GM18526 (cell line): ENCODE results near the gene FALEC.

Experiments
- POLR2A ChIP-seq: IDR thresholded peaks from 3 replicates; pipeline ENCODE4 v1.6.1; 2011; ENCODE audit not compliant: insufficient read length; ENCODE audit errors: extremely low read depth

Gene FALEC

GRCh38 chr1:150515328-150516049 is at the start of gene FALEC:
Gene FALEC, plus strand, starts transcription at chr1:150515752.
- TF ChIP-seq POLR2A = peak; percentile 47

DNA sequence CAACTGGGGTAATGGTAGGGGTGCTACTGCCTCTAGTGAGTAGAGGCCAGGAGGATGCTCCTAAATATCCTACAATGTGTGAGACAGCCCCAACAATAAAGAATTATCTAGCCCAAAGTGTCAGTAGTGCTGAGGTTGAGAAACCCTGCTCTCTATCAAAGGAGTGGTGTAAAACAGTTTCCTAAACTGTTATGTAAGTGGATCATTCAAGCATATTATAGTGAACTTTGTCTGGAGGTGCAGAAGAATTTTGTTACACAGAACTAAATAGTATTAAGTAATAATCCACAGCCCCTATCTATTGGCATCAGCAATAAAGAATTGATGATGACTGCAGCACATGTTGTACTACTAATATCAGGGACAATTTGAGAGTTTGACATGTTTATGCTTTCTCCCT is 48.6 kb upstream of the FALEC start:
- no peak for TF ChIP-seq POLR2A

GRCh38 chr1:150469291-150469690 is 46.3 kb upstream of the FALEC start:
- TF ChIP-seq POLR2A = no peak

DNA sequence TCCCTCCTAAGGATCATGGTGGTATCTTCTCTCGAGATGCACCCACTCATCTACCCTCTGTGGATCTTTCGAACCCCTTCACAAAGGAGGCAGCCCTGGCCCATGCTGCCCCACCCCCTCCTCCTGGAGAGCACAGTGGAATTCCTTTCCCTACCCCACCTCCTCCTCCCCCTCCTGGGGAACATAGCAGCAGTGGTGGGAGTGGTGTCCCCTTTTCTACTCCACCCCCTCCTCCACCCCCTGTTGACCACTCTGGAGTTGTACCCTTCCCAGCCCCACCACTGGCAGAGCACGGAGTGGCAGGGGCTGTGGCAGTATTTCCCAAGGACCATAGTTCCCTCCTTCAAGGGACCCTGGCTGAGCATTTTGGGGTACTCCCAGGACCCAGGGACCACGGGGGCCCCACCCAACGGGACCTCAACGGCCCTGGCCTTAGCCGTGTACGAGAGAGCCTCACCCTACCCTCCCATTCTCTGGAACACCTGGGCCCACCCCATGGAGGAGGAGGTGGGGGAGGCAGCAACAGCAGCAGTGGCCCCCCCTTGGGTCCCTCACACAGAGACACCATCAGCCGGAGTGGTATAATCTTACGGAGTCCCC is 42.9 kb upstream of the FALEC start:
- no peak for TF ChIP-seq POLR2A

GRCh38 chr1:150473659-150474058 is 41.9 kb upstream of the FALEC start:
- no peak for TF ChIP-seq POLR2A

GRCh38 chr1:150474869-150475268 is 40.7 kb upstream of the FALEC start:
- no peak for TF ChIP-seq POLR2A

GRCh38 chr1:150476754-150477153 is 38.8 kb upstream of the FALEC start:
- TF ChIP-seq POLR2A = no peak

DNA sequence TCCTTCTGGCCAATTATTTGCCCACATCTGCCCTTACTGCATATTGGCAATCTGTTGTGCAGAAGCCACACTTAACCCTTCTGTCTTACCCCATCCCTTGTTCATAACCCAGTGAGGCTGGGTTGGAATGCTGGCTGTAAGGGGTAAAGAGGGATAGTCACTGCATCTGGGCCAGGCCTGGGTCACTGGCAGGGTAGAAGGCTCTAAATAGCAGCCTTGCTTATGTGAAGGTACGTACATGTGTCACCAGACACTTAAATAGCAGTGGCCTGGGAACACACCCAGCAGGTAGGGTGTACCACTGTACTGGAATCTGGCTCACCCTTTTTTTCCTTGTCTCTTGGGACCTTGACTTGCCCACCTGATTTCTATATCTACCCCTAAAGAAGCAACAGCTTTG is 38.2 kb upstream of the FALEC start:
- no peak for TF ChIP-seq POLR2A

GRCh38 chr1:150477733-150478132 is 37.8 kb upstream of the FALEC start:
- no peak for TF ChIP-seq POLR2A

DNA sequence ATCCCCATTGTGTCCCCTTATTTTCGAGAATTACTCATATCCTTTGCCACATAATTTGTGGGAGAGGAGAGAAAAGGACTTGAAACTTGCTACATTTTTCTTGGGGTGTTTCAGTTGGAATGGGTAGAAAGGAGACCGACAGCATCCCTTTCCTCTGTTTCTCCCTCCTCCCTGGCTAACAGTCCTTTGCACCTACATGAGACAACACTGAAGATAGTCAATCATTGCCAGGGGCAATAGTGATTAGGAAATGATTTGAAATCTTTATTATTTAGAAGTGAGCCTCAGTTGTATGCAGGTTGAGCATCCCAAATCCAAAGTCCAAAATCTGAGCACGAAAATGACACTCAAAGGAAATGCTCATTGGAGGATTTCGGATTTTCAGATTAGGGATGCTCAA is 36.2 kb upstream of the FALEC start:
- TF ChIP-seq POLR2A = no peak

GRCh38 chr1:150479927-150480352 is 35.6 kb upstream of the FALEC start:
- no peak for TF ChIP-seq POLR2A

- TF ChIP-seq POLR2A = no peak
Measured at GRCh38 chr1:150484431-150484830, 31.1 kb upstream of the FALEC start.

DNA sequence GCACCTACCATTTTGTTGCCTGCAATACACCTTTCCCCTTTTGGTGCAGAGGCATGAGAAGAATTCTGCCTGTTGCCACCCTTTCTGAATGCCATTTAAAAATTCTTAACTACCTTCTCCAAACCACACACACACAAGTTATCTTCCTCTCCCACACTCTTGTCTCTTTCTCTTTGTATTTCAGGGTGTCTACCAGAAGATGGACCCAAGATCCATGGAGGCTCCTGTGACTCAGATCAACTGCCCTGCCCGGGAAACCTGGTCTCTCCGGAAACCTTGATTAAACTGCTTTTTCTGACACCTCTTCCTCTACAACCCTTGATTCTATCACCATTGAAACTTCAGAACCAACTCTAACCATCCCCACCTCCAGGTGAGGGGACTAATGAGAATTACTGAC is 30.7 kb upstream of the FALEC start:
- TF ChIP-seq POLR2A = no peak

DNA sequence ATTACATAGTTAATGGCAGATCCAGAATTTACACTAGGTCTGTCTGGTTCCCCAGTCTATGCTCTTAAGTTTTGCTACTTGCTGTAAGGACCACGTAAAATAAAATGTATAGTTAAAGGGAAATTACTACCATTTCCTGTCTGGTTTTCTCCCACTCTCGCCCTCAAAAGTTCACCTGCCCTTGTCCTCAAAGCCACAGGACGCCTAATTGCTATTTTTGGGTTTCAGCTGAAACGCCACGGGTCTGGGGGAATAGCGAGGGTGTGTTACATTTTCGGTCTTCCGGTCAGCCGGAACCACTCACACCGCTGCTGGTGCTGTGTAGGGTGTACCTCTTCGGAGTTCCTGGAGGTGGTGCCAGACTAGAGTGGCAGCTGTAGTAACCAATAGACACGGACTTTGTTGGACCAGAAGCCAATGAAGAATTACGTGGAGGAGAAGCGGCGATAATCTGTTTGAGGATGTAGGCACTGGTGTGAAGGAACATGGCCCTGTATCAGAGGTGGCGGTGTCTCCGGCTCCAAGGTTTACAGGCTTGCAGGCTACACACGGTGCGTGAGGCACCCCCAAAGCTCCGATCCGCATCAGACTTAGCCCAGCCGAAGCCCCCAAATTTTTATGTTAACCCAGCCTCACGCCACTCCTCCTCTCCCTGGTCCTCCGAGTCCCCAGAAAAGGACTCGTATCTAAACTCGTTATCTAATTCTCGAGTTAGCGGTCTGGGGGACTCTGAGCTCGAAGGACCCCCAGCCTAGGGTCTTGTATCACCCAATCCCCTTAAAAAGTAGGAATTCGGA is 28.4 kb upstream of the FALEC start, which contains the start of gene TARS2:
TSS of gene TARS2 (plus strand) at position 454 of the 797 bp plus-strand sequence. CDS start at position 486, 32 bp downstream.
- TF ChIP-seq POLR2A = peak; percentile 90

DNA sequence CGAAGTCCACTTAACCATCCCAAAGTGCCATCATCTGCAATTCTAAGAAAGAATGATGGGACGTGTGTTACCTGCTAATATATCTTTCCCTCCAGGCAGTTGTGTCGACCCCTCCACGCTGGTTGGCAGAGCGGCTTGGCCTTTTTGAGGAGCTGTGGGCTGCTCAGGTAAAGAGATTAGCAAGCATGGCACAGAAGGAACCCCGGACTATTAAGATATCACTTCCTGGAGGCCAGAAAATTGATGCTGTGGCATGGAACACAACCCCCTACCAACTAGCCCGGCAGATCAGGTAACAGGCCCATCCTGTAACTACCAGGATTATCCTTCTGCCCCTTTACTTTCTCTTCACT is 27.8 kb upstream of the FALEC start:
- TF ChIP-seq POLR2A = no peak

DNA sequence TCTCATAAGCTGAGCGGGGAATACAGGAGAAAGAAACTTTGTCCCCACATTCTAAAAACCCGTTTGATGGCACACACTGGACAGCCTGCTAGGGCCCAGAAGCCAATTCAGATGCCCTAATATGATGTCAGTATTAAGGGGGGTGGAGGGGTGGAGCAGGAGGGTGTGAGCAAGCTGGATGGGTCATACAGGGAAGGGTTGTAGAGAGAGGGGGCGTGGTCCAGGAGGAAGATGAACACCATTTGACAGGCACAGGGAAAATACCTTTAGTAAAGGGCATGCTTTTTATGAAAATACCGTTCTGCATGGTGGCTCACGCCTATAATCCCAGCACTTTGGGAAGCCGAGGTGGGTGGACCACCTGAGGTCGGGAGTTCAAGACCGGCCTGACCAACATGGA is 22.4 kb upstream of the FALEC start:
- no peak for TF ChIP-seq POLR2A

- TF ChIP-seq POLR2A = no peak
Measured at GRCh38 chr1:150498342-150498741, 17.2 kb upstream of the FALEC start.

- no peak for TF ChIP-seq POLR2A
Measured at GRCh38 chr1:150505431-150505830, 10.1 kb upstream of the FALEC start.
